Activated CD4-positive, alpha-beta memory T cell treated with anti-CD3 and anti-CD28 coated beads, Interleukin-2, amount 10 ng/mL, durations not matched to agents 7 days and 5 days (primary cell): ENCODE data around the gene SELENOF. TPM values are rescaled to one million over a fixed set of nuclear protein-coding genes. Genes with fewer than 3 reads are reported as not detected.

Experiments
- CTCF ChIA-PET: fragments of 350-600 bp; sonication (Branson Sonifier 250); formaldehyde crosslinking; loops from one replicate; lab custom pipeline; 2021; ENCODE audit warnings: antibody characterized with exemption, inconsistent platforms; lab: Charles Lee
- POLR2A ChIA-PET: fragments of 350-600 bp; sonication (Branson Sonifier 250); formaldehyde crosslinking; loops from one replicate; lab custom pipeline; 2021; ENCODE audit warnings: antibody characterized with exemption; lab: Charles Lee
- DNase-seq: peaks from one replicate; pipeline ENCODE4 v3.0.0-alpha.2; 2020
- H3K27ac Mint-ChIP-seq: one replicate; pipeline ENCODE4 v1.8.0; 2021; ENCODE audit warnings: mild to moderate bottlenecking, mixed read lengths
- H3K27me3 Mint-ChIP-seq: one replicate; pipeline ENCODE4 v1.8.0; 2021; ENCODE audit warnings: mixed read lengths
- H3K36me3 Mint-ChIP-seq: one replicate; pipeline ENCODE4 v1.8.0; 2021; ENCODE audit warnings: low read depth, mixed read lengths
- H3K4me1 Mint-ChIP-seq: one replicate; pipeline ENCODE4 v1.8.0; 2021; ENCODE audit warnings: mixed read lengths
- H3K4me3 Mint-ChIP-seq: one replicate; pipeline ENCODE4 v1.8.0; 2021; ENCODE audit warnings: mild to moderate bottlenecking, mixed read lengths
- H3K9me3 Mint-ChIP-seq: one replicate; pipeline ENCODE4 v1.8.0; 2021; ENCODE audit warnings: mixed read lengths
- total RNA-seq, 2 experiments: library from RNA; stranded (reverse); gene quantifications; one replicate each; pipeline ENCODE4 v1.2.3, GENCODE V29; 2021

Gene SELENOF
- total RNA-seq, result 100 to 1,000 TPM; 178 to 180 TPM

DNA sequence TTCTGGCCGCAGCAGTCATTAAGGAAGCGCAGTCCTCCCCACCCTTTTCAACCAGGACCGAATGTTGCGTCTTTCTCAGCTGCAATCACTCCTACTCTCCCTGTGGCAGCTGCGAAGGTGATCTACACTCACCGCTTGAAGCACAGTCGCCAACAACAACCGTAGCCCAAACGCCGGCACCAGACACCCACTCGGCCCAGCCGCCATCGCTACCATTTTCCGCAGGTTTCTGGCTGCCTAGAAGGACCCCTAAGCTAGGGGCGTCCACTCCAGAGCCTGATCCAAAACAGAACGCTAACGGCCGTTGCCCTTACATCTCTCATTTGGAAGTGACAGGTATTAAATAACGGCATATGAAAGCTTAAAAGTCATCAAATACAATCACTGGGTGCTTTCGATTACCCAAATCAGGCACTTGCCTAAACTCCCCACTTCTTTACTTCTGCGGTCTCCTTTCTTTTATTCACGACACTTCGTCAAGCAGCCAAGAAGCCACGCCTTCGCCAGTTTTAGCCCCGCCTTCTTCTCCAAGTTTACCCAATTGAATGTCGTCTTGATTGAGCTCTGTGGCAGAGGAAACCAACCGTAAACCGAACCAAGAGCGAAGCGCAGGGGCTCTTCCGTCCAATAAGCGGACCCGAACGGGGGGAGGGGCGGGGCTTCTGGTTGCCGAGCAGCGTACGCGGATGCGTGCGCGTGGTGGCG lies at the start of gene SELENOF:
SELENOF (minus strand) TSS at position 231 of the 705 bp plus-strand sequence; CDS start at position 216, 15 bp downstream.
- Mint-ChIP-seq H3K4me1 (peaks cover 43% of the 10 kb centered on the region), H3K36me3 (peaks cover 24% of the 10 kb centered on the region)

DNA sequence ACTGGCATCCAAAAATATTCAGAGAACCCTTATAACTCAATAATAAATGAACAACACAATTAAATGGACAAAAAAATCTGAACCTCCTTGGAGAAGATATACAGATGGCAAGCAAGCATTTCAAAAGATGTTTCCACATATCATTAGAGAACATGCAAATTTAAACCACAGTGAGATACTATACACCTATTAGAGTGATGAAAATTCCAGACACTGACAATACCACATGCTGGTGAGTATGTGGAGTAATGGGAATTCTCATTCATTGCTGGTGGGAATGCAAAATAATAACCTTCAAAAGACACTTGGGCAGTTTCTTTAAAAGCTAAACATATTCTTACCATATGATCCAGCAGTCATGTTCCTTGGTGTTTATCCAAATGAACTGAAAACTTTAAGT lies 46.6 kb upstream of the SELENOF start:
- ChIA-PET CTCF (no interaction called here), POLR2A (no interaction called here)
- no peaks in the 10 kb centered on the region for H3K36me3 Mint-ChIP-seq
- H3K27me3 Mint-ChIP-seq, result no peaks in the 10 kb centered on the region
- no peak for DNase-seq
- H3K9me3 Mint-ChIP-seq, result no peaks in the 10 kb centered on the region
- H3K4me1 Mint-ChIP-seq, result no peaks in the 10 kb centered on the region
- H3K4me3 Mint-ChIP-seq, result no peak overlapping the region
- H3K27ac Mint-ChIP-seq, result no peak overlapping the region

More for the DNA sequence above, at the start of gene SELENOF:
- ChIA-PET POLR2A (interaction anchor here (0.6 to 4.6 kb wide), 19 partner anchors 11 to 1770 kb away, joined by 3 to 96 read pairs (median 4); partner anchors contain the start of genes LMO4, ODF2L, PKN2 and SH3GLB1), CTCF (interaction anchor here (0.9 to 3.0 kb wide), 5 partner anchors 12 to 209 kb away, joined by 3 to 29 read pairs (median 3); partner anchors contain the start of gene SH3GLB1)
- Mint-ChIP-seq H3K9me3 (no peaks in the 10 kb centered on the region), H3K27me3 (no peaks in the 10 kb centered on the region), H3K4me3 (no peak within 1 kb of the TSS), H3K27ac (no peak within 1 kb of the TSS)
- DNase-seq, result peak; percentile 99

DNA sequence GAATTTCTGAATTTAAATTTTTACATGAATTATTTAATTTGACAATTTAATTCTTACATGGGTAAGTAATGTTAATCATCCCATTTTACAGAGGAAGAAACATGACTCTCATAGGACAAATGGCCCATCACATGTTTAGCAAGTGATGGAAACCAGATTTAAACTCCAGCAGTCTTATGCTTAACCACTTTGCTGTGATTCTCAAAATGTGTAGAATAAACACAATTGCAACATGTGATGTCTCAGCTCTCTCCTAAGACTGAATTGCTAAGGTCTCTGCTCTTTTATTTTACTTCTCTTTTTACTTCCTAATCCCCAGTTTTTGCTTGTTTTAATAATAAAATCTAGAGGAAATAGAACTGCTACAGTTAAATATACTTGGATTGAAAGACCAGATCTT lies 43.3 kb upstream of the SELENOF start:
- Mint-ChIP-seq H3K9me3 (no peaks in the 10 kb centered on the region), H3K36me3 (no peaks in the 10 kb centered on the region), H3K4me3 (no peak overlapping the region), H3K27me3 (no peaks in the 10 kb centered on the region), H3K27ac (no peak overlapping the region), H3K4me1 (no peaks in the 10 kb centered on the region)
- POLR2A ChIA-PET, result no interaction called here
- no peak for DNase-seq
- CTCF ChIA-PET, result no interaction called here

DNA sequence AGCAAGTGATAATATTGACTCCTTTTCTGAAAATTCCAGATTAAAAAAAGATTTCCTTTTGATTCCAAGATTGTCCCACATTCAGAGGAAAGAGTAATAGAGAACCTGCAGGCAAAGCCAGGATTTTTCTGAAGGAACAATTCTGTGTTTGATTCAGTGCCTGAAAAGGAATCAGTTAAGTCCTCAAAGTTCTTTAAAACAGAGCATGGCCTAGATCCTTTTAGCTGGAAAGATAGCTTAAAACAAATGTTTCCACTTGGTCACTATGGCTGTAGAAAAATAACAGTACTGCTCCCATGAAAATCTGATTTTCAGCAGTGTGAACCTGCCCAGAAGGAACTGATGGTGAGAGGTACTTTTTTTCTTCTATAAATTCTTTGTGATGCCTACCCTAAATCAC lies 42.3 kb upstream of the SELENOF start:
- DNase-seq, result no peak
- no peaks in the 10 kb centered on the region for H3K27me3 Mint-ChIP-seq
- H3K9me3 Mint-ChIP-seq, result no peaks in the 10 kb centered on the region
- ChIA-PET CTCF (no interaction called here), POLR2A (no interaction called here)
- H3K4me3 Mint-ChIP-seq, result no peak overlapping the region
- no peaks in the 10 kb centered on the region for H3K4me1 Mint-ChIP-seq
- H3K36me3 Mint-ChIP-seq, result no peaks in the 10 kb centered on the region
- H3K27ac Mint-ChIP-seq, result no peak overlapping the region

DNA sequence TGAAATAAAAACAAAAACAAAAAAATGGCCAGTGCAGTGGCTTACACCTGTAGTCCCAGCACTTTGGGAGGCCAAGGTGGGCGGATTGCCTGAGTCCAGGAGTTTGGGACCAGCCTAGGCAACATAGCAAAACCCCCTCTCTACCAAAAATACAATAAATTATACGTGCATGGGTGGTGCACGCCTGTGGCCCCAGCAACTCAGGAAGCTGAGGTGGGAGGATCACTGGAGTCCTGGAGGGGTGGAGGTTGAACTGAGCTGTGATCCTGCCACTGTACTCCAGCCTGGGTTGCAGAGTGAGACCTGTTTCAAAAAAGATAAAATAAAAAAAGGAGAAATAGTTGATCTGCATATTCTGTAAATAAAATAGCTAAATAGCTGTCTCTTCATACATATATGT lies 41.8 kb upstream of the SELENOF start:
- Mint-ChIP-seq H3K9me3 (no peaks in the 10 kb centered on the region), H3K27me3 (no peaks in the 10 kb centered on the region), H3K36me3 (no peaks in the 10 kb centered on the region), H3K4me1 (no peaks in the 10 kb centered on the region), H3K27ac (no peak overlapping the region), H3K4me3 (no peak overlapping the region)
- ChIA-PET POLR2A (no interaction called here), CTCF (no interaction called here)
- no peak for DNase-seq

DNA sequence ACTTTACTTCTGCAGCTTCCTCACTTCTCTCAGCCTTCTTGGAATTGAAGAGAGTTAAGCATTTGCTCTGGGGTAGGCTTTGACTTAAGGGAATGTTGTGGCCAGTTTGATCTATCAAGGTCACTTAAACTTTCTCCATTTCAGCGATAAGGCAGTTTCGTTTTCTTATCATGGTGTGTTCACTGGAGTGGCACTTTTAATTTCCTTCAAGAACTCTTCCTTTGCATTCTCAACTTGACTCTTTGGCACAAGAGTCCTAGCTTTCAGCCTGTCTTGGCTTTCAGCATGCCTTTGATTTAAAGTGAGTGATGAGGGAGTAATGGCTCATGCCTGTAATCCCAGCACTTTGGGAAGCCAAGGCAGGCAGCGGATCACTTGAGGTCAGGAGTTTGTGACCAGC lies 39.2 kb upstream of the SELENOF start:
- Mint-ChIP-seq H3K9me3 (no peaks in the 10 kb centered on the region), H3K27ac (no peak overlapping the region), H3K4me3 (no peak overlapping the region), H3K27me3 (no peaks in the 10 kb centered on the region), H3K36me3 (no peaks in the 10 kb centered on the region), H3K4me1 (no peaks in the 10 kb centered on the region)
- ChIA-PET POLR2A (no interaction called here), CTCF (no interaction called here)
- no peak for DNase-seq

DNA sequence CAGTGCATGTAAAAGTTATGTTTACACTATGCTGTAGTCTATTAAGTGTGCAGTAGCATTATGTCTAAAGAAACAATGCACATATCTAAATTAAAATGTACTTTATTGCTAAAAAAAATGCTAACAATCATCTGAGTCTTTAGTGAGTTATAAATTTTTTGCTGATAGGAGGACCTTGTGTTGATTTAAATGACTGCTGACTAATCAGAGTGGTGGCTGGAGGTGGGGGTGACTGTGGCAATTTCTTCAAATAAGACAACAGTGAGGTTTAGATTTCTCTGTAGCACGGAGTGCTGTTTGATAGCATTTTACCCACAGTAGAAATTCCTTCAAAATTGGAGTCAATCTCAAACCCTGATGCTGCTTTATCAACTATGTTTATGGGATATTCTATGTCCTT lies 37.5 kb upstream of the SELENOF start:
- no peak overlapping the region for H3K4me3 Mint-ChIP-seq
- no peak for DNase-seq

DNA sequence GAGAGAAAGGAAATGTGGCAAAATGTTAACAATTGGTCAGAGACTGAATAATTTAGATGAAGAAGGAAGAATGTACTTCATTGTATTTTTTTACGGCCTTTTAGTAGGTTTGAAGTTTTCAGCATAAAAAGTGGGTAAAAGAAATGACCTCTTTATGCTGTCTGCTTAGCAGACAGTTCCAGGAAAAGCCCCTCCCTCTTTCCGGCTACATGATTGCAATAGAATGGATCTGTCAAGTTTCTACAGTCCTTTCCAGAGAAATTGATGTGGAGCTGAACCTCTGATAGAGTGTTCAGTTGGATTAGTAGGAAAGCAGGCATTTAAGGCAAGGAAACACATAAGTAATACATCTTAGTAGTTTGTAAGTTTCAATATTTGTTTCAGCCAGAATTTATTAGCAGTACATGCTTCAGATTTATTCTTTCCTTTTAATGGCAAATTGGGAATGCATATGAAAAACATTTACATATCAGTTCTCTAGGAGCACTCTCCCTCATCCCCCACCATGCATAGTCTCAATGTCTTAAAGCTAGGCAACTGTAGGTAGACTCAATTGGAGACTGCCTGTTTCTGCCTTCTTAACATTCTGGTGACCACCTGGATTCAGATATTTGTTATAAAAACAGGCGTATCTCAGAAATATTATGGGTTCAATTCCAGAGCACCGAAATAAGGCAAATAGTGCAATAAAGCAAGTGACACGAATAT lies 36.9 kb upstream of the SELENOF start:
- no peak for DNase-seq
- ChIA-PET POLR2A (no interaction called here), CTCF (no interaction called here)
- Mint-ChIP-seq H3K27me3 (no peaks in the 10 kb centered on the region), H3K9me3 (no peaks in the 10 kb centered on the region), H3K4me1 (no peaks in the 10 kb centered on the region), H3K27ac (no peak overlapping the region), H3K4me3 (no peak overlapping the region), H3K36me3 (no peaks in the 10 kb centered on the region)

More for the DNA sequence above, 37.5 kb upstream of the SELENOF start:
- H3K36me3 Mint-ChIP-seq, result no peaks in the 10 kb centered on the region
- ChIA-PET CTCF (no interaction called here), POLR2A (no interaction called here)
- no peaks in the 10 kb centered on the region for H3K4me1 Mint-ChIP-seq
- no peak overlapping the region for H3K27ac Mint-ChIP-seq
- H3K27me3 Mint-ChIP-seq, result no peaks in the 10 kb centered on the region
- no peaks in the 10 kb centered on the region for H3K9me3 Mint-ChIP-seq

DNA sequence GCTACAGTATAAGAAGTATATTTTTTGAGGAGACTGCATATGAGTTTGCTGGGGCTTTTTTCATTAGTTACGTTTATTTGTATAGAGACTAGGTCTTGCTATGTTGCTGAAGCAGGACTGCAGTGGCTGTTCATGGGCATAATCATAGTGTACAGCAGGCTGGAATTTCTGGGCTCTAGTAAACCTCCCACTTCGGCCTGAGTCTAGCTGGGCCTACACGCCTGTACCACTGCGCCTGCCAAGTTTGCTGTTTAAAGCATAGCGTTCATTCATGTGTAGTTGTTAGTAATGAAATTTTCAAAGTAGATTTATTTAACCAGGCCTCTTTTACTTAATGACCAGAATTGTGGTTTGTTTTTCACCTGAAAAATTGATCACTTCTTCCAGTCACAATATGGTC lies 34.3 kb upstream of the SELENOF start:
- Mint-ChIP-seq H3K36me3 (no peaks in the 10 kb centered on the region), H3K4me1 (no peaks in the 10 kb centered on the region), H3K27me3 (no peaks in the 10 kb centered on the region), H3K4me3 (no peak overlapping the region), H3K27ac (no peak overlapping the region), H3K9me3 (no peaks in the 10 kb centered on the region)
- DNase-seq, result no peak
- CTCF ChIA-PET, result interaction anchor here (1.3 kb wide), 1 partner anchor 19 kb away, joined by 3 read pairs; no protein-coding TSS in a partner anchor
- POLR2A ChIA-PET, result no interaction called here

DNA sequence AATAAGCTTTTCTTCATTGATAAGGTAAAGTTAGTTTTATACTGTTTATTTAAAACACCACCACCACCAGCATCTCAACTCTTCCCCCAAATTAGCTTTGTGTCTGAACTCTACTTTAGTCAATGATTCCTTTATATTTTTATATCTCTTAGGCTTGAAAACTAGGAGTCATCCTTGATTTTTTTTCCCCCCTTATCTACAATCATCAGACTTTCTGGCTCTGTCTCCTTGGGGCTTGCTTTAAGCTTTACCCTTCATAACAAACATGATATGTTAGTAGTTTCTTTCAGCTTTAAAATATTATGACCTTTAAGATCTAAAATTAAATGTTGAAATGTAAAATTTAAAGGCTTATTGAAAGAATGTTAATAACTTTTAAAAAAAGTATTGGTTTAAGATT lies 28.8 kb upstream of the SELENOF start:
- Mint-ChIP-seq H3K27me3 (no peaks in the 10 kb centered on the region), H3K27ac (no peak overlapping the region), H3K36me3 (no peaks in the 10 kb centered on the region), H3K4me1 (no peaks in the 10 kb centered on the region), H3K4me3 (no peak overlapping the region), H3K9me3 (no peaks in the 10 kb centered on the region)
- CTCF ChIA-PET, result no interaction called here
- DNase-seq, result no peak
- POLR2A ChIA-PET, result interaction anchor here (1.0 kb wide), 1 partner anchor 29 kb away, joined by 3 read pairs; the partner anchor contains the start of genes HS2ST1 and SELENOF

DNA sequence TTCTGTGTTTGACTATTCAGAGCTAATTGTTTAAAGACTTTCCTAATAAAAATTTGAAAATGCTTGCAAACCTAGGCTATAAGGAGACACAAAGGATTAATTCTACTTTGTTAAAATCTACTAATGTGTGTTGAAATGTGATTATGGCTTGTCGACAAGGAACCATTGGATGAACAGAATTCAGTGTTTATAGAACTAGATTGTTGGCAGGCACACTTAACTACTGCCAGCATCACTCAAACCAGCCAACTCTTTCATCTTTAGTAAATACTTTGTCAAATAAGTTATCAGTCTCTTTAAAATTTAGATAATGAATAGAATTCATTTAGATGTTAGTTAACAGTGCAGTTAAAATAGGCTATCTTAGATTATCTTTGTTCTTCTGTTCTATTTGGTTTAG lies 28.1 kb upstream of the SELENOF start:
- ChIA-PET CTCF (no interaction called here), POLR2A (no interaction called here)
- DNase-seq, result no peak
- Mint-ChIP-seq H3K36me3 (no peaks in the 10 kb centered on the region), H3K4me1 (no peaks in the 10 kb centered on the region), H3K4me3 (no peak overlapping the region), H3K27ac (no peak overlapping the region), H3K9me3 (no peaks in the 10 kb centered on the region), H3K27me3 (no peaks in the 10 kb centered on the region)

DNA sequence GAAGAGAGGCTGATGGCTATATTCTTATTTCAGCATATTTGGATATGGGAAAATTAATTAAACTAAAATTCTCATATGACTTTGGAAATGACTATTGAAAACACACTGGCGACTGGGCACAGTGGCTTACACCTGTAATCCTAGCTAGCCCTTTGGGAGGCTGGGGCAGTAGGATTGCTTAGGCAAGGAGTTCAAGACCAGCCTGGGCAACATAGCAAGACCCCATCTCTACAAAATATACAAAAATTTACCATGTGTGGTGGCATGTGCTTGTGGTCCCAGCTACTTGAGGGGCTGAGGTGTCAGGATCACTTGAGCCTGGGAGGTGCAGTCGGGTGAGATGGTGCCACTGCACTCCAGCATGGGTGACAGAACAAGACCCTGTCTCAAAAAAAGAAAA lies 26.7 kb upstream of the SELENOF start:
- Mint-ChIP-seq H3K4me3 (no peak overlapping the region), H3K27ac (no peak overlapping the region), H3K9me3 (no peaks in the 10 kb centered on the region), H3K4me1 (no peaks in the 10 kb centered on the region), H3K27me3 (no peaks in the 10 kb centered on the region), H3K36me3 (no peaks in the 10 kb centered on the region)
- DNase-seq, result no peak
- POLR2A ChIA-PET, result no interaction called here
- CTCF ChIA-PET, result no interaction called here

DNA sequence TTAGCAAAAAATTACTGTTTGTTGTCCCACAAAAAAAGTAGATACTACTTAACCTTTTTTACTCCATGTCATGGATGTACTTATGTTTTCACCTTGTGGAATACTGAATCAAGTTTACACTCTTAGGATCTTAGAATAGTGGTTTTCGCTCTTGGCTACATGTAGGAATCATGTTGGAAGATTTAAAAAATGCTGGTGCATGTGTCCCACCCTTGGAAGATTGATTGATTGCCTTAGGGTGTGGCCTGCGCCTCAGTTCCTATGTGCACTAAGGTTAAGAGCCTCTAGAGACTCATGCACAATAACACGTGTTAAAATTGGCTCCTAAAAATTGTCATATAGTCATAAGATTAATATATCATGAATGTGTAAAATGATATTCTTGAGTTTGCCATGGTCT lies 25.5 kb upstream of the SELENOF start:
- DNase-seq, result no peak
- no peaks in the 10 kb centered on the region for H3K27me3 Mint-ChIP-seq
- H3K27ac Mint-ChIP-seq, result no peak overlapping the region
- no peaks in the 10 kb centered on the region for H3K36me3 Mint-ChIP-seq
- H3K4me1 Mint-ChIP-seq, result no peaks in the 10 kb centered on the region
- H3K4me3 Mint-ChIP-seq, result no peak overlapping the region
- ChIA-PET POLR2A (no interaction called here), CTCF (no interaction called here)
- H3K9me3 Mint-ChIP-seq, result no peaks in the 10 kb centered on the region
